HCT116 (cell line): ENCODE results near the gene CPNE8. TPM values are rescaled to one million over a fixed set of nuclear protein-coding genes. Genes with fewer than 3 reads are reported as not detected.

Experiments
- ATAC-seq: fragments of 200-7000 bp; cut with Tn5 transposase; 2 replicates; pipeline ENCODE4 v1.9.1; 2020; ENCODE audit warnings: mild to moderate bottlenecking, moderate library complexity
- BruUV-seq: library from RNA; stranded (reverse); fragments of 400-500 nt; replicated peaks from 2 replicates; lab custom pipeline; 2021; lab: Mats Ljungman, UMichigan
- CTCF ChIA-PET: fragments of 300-600 bp; sonication (Branson Sonifier 250); formaldehyde crosslinking; loops from one replicate; lab custom pipeline; 2021; ENCODE audit warnings: antibody characterized with exemption; lab: Charles Lee
- POLR2A ChIA-PET: fragments of 300-600, 350-600 bp; sonication (Branson Sonifier 250); formaldehyde crosslinking; loops from one replicate; lab custom pipeline; 2021; ENCODE audit warnings: antibody characterized with exemption; lab: Charles Lee
- RAD21 ChIA-PET, 2 experiments: fragments of 300-600 bp; sonication (Branson Sonifier 250); formaldehyde crosslinking; loops; one replicate each; lab custom pipeline; 2023; ENCODE audit warnings: low total read pairs in 2 of 2; ENCODE audit not compliant: uncharacterized antibody in 2 of 2, unreplicated experiment in 2 of 2, low non-redundant PET in 1 of 2; lab: Charles Lee
- DNase-seq: peaks from one replicate; pipeline ENCODE4 v3.0.0-alpha.2; 2010; ENCODE audit warnings: low read depth, low spot score
- H2AFZ ChIP-seq: fragments of 200-600 bp; shearing (Covaris generic), sonication (generic); 2 replicates; pipeline ENCODE4 v1.6.1; 2017; ENCODE audit warnings: low read depth, mixed run types, mixed read lengths, antibody characterized with exemption, low read length; ENCODE audit not compliant: poor library complexity, severe bottlenecking
- H3K27ac ChIP-seq: 2 replicates; pipeline ENCODE4 v1.5.1; 2012; ENCODE audit warnings: low read depth, low read length
- H3K27me3 ChIP-seq: fragments of 200-600 bp; sonication (generic); 2 replicates; pipeline ENCODE4 v1.6.1; 2016; ENCODE audit warnings: mixed run types, low read length, mixed read lengths; ENCODE audit not compliant: insufficient read depth
- H3K36me3 ChIP-seq, 2 experiments: fragments of 200-500 bp in 1 of 2; fragments of 200-600 bp in 1 of 2; sonication (Bioruptor generic) in 1 of 2; sonication (generic) in 1 of 2; 2 replicates each; pipeline versions ENCODE4 v1.5.1 to v1.6.1; 2014 to 2016; ENCODE audit warnings: low read length in 2 of 2, inconsistent platforms in 1 of 2, mixed read lengths in 1 of 2, mixed run types in 1 of 2; ENCODE audit not compliant: insufficient read depth in 2 of 2, control insufficient read depth in 1 of 2
- H3K4me1 ChIP-seq, 2 experiments: fragments of 200-600 bp in 1 of 2; sonication (generic) in 1 of 2; 2 replicates each; pipeline versions ENCODE4 v1.5.1 to v1.6.1; 2012 to 2017; ENCODE audit warnings: low read length in 2 of 2, inconsistent platforms in 1 of 2, mild to moderate bottlenecking in 1 of 2, mixed read lengths in 1 of 2, mixed run types in 1 of 2, moderate library complexity in 1 of 2; ENCODE audit not compliant: insufficient read depth in 2 of 2, control insufficient read depth in 1 of 2
- H3K4me2 ChIP-seq: fragments of 200-600 bp; sonication (generic); 2 replicates; pipeline ENCODE4 v1.6.1; 2017; ENCODE audit warnings: mixed run types, low read length, mixed read lengths
- H3K4me3 ChIP-seq, 2 experiments: fragments of 200-600 bp in 1 of 2; sonication (generic) in 1 of 2; replicated peaks in 1 of 2; 2 replicates each; pipeline ENCODE4 v1.5.1; 2011 to 2016; ENCODE audit warnings: low read length in 2 of 2, control low read depth in 1 of 2, low read depth in 1 of 2, mild to moderate bottlenecking in 1 of 2, mixed read lengths in 1 of 2, mixed run types in 1 of 2
- H3K79me2 ChIP-seq: fragments of 200-600 bp; sonication (generic); 2 replicates; pipeline ENCODE4 v1.6.1; 2017; ENCODE audit warnings: mild to moderate bottlenecking, mixed run types, low read length, moderate library complexity, mixed read lengths; ENCODE audit not compliant: insufficient read depth
- H3K9ac ChIP-seq: fragments of 200-600 bp; sonication (generic); 2 replicates; pipeline ENCODE4 v1.6.1; 2016; ENCODE audit warnings: low read length, mixed read lengths
- H3K9me2 ChIP-seq: fragments of 200-600 bp; sonication (generic), shearing (Covaris generic); 2 replicates; pipeline ENCODE4 v1.6.1; 2017; ENCODE audit warnings: mixed run types, mild to moderate bottlenecking, moderate library complexity; ENCODE audit not compliant: insufficient read depth
- H3K9me3 ChIP-seq, 2 experiments: fragments of 200-500 bp in 1 of 2; fragments of 200-600 bp in 1 of 2; sonication (Bioruptor generic) in 1 of 2; sonication (generic) in 1 of 2; 2 replicates each; pipeline ENCODE4 v1.6.1; 2014 to 2017; ENCODE audit warnings: low read length in 2 of 2, mixed read lengths in 2 of 2, inconsistent platforms in 1 of 2, low read depth in 1 of 2, mild to moderate bottlenecking in 1 of 2, mixed run types in 1 of 2, moderate library complexity in 1 of 2; ENCODE audit not compliant: control insufficient read depth in 1 of 2, insufficient read depth in 1 of 2
- H4K20me1 ChIP-seq: fragments of 200-600 bp; sonication (generic), shearing (Covaris generic); 2 replicates; pipeline ENCODE4 v1.6.1; 2017; ENCODE audit warnings: mixed run types, mild to moderate bottlenecking, moderate library complexity; ENCODE audit not compliant: insufficient read depth
- ATF3 ChIP-seq: IDR thresholded peaks from 2 replicates; pipeline ENCODE4 v1.6.1; 2012
- EZH2 ChIP-seq: fragments of 200-600 bp; sonication (generic); IDR thresholded peaks from 2 replicates; pipeline ENCODE4 v1.6.1; 2017; ENCODE audit warnings: antibody characterized with exemption, mixed run types
- REST ChIP-seq: IDR thresholded peaks from 2 replicates; pipeline ENCODE4 v1.6.1; 2012; ENCODE audit warnings: low read depth
- TCF7L2 ChIP-seq: IDR thresholded peaks from 2 replicates; pipeline ENCODE4 v1.7.0; 2011; ENCODE audit warnings: borderline replicate concordance, inconsistent platforms; ENCODE audit not compliant: insufficient read depth, insufficient read length; ENCODE audit errors: extremely low read depth
- intact Hi-C: fragments of 100-400 bp; cut with micrococcal nuclease; formaldehyde crosslinking; loops from 2 replicates; pipeline ENCODE4 v1.10.0; 2022
- total RNA-seq: library from RNA; stranded (reverse); gene quantifications from one replicate; pipeline ENCODE4 v1.2.1, GENCODE V29; 2021; ENCODE audit not compliant: unreplicated experiment

CPNE8 gene
- total RNA-seq, 1 experiment from 2014 or later = 14.2 TPM

- ChIA-PET CTCF (interaction anchor here (2.4 kb wide), 1 partner anchor 10 kb away, joined by 10 read pairs; the partner anchor contains the start of gene CPNE8), RAD21 (no interaction called here), POLR2A (no interaction called here)
- TF ChIP-seq ATF3 (no peak), REST (no peak), EZH2 (no peak), TCF7L2 (no peak)
- Histone ChIP-seq H3K27ac (no peak overlapping the region), H2AFZ (no peak overlapping the region), H3K4me1 (no peaks in the 10 kb centered on the region), H3K36me3 (no peaks in the 10 kb centered on the region), H4K20me1 (no peaks in the 10 kb centered on the region), H3K4me2 (no peak overlapping the region), H3K4me3 (no peak overlapping the region), H3K27me3 (no peaks in the 10 kb centered on the region), H3K79me2 (no peaks in the 10 kb centered on the region), H3K9me2 (no peaks in the 10 kb centered on the region), H3K9ac (no peak overlapping the region), H3K9me3 (no peaks in the 10 kb centered on the region)
- ATAC-seq = no peak
- intact Hi-C loops = no loop called here
- DNase-seq = no peak
- BruUV-seq = no TSS peak
Observed at GRCh38 chr12:38915429-38916182, 10.2 kb upstream of the CPNE8 start.
